ENCODE results near the gene LAMB1.

Gene LAMB1

DNA sequence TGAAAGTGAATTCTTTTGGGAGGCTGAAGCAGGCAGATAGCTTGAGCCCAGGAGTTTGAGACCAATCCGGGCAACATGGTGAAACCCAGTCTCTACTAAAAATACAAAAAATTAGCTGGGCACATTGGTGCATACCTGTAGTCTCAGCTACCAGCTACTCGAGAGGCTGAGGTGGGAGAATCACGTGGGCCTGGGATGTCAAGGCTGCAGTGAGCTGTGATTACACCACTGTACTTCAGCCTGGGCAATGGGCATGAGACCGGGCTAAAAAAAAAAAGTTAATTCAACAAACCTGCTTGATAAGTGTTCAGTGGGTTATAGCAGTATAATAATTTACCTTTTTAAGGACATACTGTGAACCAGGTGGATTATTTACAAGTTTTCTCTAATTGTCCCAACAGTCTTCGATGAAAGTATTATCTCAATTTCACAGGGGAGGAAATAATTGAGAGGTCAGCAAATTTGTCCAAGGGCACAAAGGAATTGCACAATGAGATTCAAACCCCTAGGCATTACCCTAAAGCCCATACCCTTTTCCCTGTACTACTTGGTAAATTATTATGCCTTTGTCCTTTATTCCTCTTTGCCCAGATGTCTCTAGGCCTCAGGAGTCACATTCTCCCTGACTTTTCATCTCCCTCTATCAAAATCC, 125.1 kb downstream of the LAMB1 start:
- no peak for DNase-seq (ENCODE audit: low read depth in 2 of 2)

DNA sequence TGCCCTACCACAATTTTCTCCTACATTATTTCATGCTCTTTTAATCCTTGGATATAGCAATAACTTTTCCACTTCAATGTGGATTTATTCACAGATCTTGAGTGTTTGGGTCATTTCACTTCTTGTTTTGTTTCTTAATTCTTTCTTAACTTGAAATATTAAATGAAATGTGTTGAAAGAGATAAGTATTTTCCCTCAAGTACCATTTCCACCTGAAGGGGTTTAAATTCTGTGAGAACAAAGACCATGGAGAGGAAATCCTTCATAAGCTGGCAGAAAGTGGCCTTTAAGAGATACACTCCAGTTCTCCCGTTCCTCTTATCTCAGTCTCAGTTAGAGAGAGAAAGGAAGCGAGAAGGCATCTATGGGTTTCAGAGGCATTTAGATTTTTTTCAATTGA, 126.0 kb downstream of the LAMB1 start:
- DNase-seq (ENCODE audit: low read depth in 2 of 2), result no peak

DNA sequence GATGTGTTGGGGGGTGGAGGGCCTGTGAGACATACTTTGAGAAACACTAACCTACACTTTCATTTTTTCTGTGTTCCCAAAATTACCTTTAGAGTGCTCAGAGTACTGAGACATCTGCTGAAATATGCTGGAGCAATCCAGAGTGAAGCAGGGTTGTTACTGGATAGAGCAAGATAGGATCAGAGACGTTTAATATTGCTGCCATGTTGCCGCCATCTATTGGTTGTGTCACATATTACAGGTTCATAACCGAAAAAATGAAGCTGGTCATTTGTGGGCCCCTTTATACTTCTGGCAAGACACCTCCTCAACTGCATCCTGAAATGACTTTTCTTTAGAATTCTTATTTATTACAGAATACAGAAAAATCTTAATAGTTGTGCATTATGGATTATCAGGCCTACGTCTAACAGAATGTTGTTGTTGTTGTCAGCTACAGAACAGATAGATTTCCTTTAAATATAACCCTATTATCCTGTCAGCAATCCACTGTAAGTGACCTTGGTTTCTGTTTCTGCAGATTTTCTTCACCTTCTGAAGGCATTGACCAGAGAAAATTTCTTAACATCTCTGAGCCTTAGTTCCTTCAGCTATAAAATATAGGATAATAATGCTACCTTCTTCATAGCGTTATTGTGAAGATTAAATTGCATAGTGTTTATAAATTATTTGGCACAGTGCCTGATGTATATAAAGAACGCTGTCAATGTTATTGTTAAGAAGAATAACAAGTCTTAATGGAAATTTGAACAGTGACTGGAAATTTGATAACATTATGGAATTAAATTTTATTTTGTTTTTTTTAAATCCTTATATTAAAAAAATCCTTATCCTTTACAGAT, 128.1 kb downstream of the LAMB1 start:
- DNase-seq (ENCODE audit: low read depth in 2 of 2), result no peak

DNA sequence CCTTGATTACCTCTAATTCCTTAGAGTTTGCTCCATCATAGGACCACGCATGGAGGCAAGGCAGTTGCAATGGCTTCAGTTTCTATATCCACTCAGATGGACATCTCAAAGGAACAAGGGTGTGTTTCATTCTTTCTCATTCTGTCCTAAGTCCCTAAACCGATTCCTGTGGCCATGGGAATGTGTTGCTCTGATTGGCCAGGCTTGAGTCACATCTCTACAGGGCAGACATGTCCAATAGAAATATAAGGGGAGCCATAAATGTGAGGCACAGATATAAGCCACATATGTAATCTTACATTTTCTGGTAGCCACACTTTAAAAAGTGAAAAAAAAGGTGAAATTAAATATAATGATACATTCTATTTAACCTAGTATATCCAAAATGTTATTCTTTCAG, 128.8 kb downstream of the LAMB1 start:
- no peak for DNase-seq (ENCODE audit: low read depth in 2 of 2)

All from stimulated activated CD8-positive, alpha-beta memory T cell treated with anti-CD3 and anti-CD28 coated beads, Interleukin-15, amount 100 ng/mL, for 4 hours (primary cell).